Erythroblast (primary cell): Measurements from ENCODE around the gene WNT6.

Experiments used
- DNase-seq, 2 experiments: peaks; one replicate each; lab custom pipeline; 2025; lab: John Stamatoyannopoulos, UW
- GATA1 ChIP-seq: IDR thresholded peaks from 2 replicates; pipeline ENCODE4 v1.6.1; 2011; ENCODE audit warnings: low read depth, mild to moderate bottlenecking, control low read depth, low read length, moderate library complexity
- POLR2A ChIP-seq: IDR thresholded peaks from 2 replicates; pipeline ENCODE4 v1.6.1; 2011; ENCODE audit warnings: mild to moderate bottlenecking, low read length

The WNT6 gene

GRCh38 chr2:218858671-218859555 lies 692 bp upstream of the WNT6 start:
- DNase-seq: no peak
- TF ChIP-seq POLR2A (no peak), GATA1 (no peak)

DNA sequence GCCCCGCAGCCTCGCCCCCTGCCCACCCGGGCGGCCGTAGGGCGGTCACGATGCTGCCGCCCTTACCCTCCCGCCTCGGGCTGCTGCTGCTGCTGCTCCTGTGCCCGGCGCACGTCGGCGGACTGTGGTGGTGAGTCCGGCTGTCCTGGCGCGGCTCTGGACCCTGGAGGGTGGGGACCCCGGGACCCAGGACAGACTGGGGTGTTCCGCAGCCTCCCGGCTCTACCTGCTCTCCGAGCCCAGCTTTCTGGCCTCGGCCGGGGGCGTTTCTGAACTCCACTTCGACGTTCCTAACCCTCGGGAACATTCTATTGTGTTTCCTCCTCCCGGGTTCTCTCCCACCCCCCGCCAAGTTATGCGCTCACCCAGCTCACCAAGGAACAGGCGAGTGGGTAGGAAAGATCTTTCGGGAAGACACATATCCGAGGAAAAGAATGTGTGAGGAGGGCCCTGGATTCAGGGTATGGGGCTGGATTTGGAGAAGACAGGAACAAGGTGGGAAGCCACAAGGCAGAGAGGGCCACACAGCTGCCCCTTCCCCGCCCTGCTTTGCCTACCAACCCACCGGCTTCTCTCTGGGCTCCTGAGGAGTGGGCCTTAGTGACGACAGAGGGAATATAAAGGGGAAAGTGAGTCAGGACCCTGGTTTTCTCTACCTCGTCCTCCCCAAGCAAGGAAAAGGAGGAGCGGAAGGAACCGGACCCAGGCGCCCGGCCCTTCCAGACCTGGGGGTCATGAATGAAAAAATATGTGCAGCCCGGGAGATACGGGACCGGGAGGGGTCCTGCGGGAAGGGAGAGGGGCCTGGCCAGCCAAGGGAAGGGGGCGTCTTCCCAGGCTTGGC lies 605 bp downstream of the WNT6 start:
- DNase-seq: no peak
- TF ChIP-seq GATA1 (no peak), POLR2A (no peak)

- TF ChIP-seq GATA1 (no peak), POLR2A (no peak)
- DNase-seq: no peak
Observed at GRCh38 chr2:218860950-218861381, 1.4 kb downstream of the WNT6 start.

- no peak for DNase-seq
- TF ChIP-seq GATA1 (no peak), POLR2A (no peak)
Observed at GRCh38 chr2:218861645-218862318, 2.2 kb downstream of the WNT6 start.

GRCh38 chr2:218863021-218863520 lies 3.5 kb downstream of the WNT6 start:
- TF ChIP-seq POLR2A (no peak), GATA1 (no peak)
- DNase-seq: no peak

DNA sequence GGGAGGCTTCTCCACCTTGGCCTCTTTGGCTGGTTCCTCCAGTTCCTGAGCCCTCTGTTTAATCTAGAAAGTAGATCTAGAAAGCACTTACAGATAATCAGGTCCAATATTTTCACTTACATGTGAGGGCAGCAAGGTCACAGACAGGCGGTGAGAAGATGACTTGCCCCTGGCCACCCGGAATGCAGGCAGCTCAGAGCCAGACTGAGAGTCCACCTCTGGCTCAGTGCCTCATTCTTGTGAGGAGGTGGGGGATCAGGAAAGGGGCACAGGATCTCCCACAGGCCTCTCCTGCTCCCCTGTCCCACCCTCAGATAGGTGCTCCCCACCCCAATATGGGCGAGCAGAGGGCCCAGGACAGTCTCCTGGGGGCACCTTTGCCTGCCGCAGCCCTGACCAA lies 5.8 kb downstream of the WNT6 start:
- TF ChIP-seq GATA1: no peak
- TF ChIP-seq POLR2A: no peak
- DNase-seq: no peak

DNA sequence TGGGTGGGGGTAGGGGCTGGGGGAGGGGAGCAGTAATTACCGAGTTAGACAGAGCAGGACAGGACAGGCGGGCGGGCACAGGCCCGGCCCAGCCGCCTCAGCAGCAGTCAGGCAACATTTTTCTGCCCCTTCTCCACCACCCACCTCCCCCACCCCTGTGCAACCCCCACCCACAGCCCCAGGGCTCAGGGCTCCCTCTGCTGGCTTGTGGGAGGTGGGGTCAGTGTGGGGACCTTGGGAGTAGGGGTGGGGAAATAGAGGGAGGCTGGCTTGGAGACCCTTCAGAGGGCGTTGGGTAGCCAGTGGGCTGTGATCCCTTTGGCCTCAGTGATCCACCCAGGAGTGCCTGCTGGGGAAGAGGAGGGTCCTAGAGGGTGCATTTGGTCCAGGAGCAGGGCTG lies 6.4 kb downstream of the WNT6 start:
- no peak for TF ChIP-seq POLR2A
- no peak for TF ChIP-seq GATA1
- no peak for DNase-seq

DNA sequence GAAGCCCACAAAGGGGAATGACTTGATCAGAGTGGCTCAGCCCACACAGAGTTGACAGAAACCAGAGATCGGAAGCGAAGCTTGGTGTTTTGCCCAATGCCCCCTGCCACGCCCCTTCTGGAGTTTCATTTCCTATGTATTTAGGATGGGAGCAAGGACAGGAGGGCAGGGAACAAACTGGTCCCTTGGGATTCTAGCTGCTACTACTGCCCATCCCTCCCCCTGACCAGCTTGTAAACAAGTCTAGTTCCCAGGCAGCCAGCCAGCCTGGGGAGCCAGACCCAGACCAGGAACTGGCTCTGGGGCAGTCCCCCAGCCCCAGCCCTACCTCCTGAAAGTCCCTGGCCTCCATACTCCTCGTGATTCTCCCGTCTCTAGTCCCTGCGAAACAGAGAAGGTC lies 8.3 kb downstream of the WNT6 start:
- TF ChIP-seq POLR2A (no peak), GATA1 (no peak)
- no peak for DNase-seq

DNA sequence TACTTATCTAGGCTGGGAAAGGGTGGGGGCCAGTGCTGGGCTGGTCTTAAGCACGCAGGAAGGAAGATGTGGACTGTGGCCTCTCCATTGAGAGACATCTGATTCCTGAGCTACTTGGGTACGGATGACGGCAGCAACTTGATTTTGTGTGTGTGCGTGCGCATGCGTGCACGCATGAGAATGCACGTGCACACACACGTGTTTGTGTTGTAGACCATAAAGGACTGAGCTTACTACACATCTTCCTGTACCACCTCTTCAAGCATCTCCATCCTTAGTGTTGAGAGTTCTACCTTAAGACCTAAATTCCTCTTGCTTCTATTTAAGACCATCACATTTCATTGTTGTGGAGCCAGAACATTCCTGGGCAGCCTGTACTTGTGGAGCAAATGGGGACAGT lies 9.5 kb downstream of the WNT6 start:
- DNase-seq: no peak
- TF ChIP-seq GATA1: no peak
- no peak for TF ChIP-seq POLR2A

DNA sequence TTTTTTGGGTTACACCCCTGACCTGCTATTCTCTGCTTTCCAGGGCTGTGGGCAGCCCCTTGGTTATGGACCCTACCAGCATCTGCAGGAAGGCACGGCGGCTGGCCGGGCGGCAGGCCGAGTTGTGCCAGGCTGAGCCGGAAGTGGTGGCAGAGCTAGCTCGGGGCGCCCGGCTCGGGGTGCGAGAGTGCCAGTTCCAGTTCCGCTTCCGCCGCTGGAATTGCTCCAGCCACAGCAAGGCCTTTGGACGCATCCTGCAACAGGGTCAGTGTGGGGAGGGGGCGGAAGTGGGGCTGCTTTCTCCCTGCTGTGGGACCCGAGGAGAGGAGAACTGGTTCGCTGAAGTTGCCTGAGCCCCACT lies 11.4 kb downstream of the WNT6 start:
- TF ChIP-seq POLR2A: no peak
- no peak for TF ChIP-seq GATA1
- no peak for DNase-seq

DNA sequence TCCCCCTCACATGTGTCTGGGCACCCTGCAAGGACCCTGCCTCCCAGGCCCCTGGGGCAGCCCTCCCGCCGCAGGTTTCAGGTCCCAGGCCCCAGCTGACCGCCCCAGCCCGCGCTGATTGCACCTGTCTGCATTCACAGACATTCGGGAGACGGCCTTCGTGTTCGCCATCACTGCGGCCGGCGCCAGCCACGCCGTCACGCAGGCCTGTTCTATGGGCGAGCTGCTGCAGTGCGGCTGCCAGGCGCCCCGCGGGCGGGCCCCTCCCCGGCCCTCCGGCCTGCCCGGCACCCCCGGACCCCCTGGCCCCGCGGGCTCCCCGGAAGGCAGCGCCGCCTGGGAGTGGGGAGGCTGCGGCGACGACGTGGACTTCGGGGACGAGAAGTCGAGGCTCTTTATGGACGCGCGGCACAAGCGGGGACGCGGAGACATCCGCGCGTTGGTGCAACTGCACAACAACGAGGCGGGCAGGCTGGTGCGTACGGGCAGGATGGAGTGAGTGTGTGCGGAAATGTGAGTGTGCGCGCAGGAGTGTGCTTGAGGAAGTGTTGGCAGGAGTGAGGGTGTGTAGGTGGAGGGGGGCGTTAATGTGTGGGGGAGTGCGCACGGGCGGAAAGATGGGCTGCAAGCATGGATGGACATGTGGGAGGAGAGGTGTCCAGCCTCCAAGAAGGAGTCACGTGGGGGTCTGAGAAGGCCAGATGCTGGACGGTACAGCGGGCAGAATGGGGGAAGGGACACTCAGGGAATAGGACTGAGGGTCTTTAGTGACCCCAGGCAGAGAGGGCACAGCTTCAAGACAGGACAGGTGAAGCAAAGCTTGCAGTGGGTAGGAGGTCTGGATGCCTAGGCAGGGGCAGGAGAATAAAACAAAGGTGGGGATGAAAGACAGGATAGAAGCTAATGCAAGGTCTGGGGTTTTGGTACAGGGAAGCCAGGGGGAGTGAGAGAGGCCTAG lies 12.0 kb downstream of the WNT6 start:
- no peak for DNase-seq
- TF ChIP-seq POLR2A (no peak), GATA1 (no peak)

GRCh38 chr2:218872645-218873358 lies 13.2 kb downstream of the WNT6 start:
- TF ChIP-seq POLR2A (no peak), GATA1 (no peak)

More at GRCh38 chr2:218872645-218873358, 13.2 kb downstream of the WNT6 start:
- no peak for DNase-seq
